Type B pancreatic cell (in vitro differentiated cells): ENCODE measurements around the gene PDCD1. TPM values are rescaled to one million over a fixed set of nuclear protein-coding genes. Genes with fewer than 3 reads are reported as not detected.
A peak's percentile ranks its signal among the peaks of the same experiment; 100 is the strongest.

Experiments
- DNase-seq: peaks from one replicate; pipeline ENCODE4 v3.0.0; 2021; ENCODE audit warnings: mixed read lengths; ENCODE audit not compliant: unreplicated experiment; ENCODE audit errors: extremely low spot score
- H3K27ac Mint-ChIP-seq: 2 replicates; pipeline ENCODE4 v1.8.0; 2021; ENCODE audit warnings: mild to moderate bottlenecking, mixed read lengths
- H3K27me3 Mint-ChIP-seq: 2 replicates; pipeline ENCODE4 v1.8.0; 2021; ENCODE audit warnings: mixed read lengths
- H3K36me3 Mint-ChIP-seq: 2 replicates; pipeline ENCODE4 v1.8.0; 2021; ENCODE audit warnings: mixed read lengths
- H3K4me1 Mint-ChIP-seq: one replicate; pipeline ENCODE4 v1.8.0; 2021; ENCODE audit warnings: mixed read lengths; ENCODE audit not compliant: unreplicated experiment
- H3K4me3 Mint-ChIP-seq: 2 replicates; pipeline ENCODE4 v1.8.0; 2021; ENCODE audit warnings: mild to moderate bottlenecking, mixed read lengths
- H3K9me3 Mint-ChIP-seq: 2 replicates; pipeline ENCODE4 v1.8.0; 2021; ENCODE audit warnings: mixed read lengths
- total RNA-seq: library from RNA; stranded (reverse); gene quantifications from 2 replicates; pipeline ENCODE4 v1.2.1, GENCODE V29; 2021; ENCODE audit warnings: low replicate concordance
- TF ChIP-seq, protein P1 (sequence below): fragments of 200-600 bp; sonication (generic); conservative IDR thresholded peaks from 2 replicates; pipeline ENCODE4 v1.5.0; 2021; ENCODE audit warnings: antibody characterized with exemption, mild to moderate bottlenecking

Gene PDCD1
- total RNA-seq, 1 donor from 2014 or later, result not detected

DNA sequence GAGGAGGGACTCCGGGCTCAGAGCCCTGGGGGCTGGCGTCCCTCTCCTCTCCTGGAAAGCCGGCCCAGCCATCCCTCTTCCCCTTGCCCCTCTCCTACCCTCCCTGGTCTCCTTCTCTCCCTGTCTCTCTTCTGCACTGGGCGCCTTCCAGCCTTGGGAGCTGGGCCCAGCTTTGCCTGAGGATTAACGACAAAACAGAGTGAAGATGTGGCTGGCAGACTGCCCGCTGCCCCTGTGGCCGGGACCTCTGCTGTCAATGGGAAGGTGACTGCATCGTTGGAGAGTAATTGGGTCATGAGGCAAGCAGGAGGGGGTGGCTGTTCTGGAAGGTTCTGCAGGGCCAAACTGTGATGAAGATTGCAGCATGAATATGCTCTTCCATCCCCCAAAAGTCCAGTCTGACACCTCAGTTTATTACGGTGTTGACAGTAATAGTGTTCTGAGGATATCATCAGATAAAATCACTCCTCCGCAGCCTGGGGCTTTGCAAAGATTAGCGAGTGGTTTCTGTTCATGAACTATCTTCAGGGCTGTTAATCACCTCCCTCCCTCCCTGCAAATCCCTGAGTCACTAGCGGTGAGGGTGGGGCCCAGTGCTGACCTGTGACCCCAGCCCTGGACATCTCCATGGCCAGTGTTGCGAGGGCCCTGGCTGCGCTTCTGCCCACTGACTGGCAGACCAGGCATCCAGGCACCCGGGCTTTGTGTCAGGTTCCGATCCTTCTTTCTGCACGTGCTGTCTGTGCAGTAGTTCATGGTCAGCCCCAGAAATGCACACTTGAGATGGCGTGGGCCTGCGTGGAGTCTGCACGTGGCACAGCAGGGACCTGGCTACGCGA, 33.8 kb upstream of the PDCD1 start:
- no peak for DNase-seq
- TF ChIP-seq, protein P1, sequence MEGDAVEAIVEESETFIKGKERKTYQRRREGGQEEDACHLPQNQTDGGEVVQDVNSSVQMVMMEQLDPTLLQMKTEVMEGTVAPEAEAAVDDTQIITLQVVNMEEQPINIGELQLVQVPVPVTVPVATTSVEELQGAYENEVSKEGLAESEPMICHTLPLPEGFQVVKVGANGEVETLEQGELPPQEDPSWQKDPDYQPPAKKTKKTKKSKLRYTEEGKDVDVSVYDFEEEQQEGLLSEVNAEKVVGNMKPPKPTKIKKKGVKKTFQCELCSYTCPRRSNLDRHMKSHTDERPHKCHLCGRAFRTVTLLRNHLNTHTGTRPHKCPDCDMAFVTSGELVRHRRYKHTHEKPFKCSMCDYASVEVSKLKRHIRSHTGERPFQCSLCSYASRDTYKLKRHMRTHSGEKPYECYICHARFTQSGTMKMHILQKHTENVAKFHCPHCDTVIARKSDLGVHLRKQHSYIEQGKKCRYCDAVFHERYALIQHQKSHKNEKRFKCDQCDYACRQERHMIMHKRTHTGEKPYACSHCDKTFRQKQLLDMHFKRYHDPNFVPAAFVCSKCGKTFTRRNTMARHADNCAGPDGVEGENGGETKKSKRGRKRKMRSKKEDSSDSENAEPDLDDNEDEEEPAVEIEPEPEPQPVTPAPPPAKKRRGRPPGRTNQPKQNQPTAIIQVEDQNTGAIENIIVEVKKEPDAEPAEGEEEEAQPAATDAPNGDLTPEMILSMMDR, result no peak
- Mint-ChIP-seq H3K27me3 (no peaks in the 10 kb centered on the region), H3K27ac (peak overlapping the region; percentile 18), H3K4me1 (peaks cover 15% of the 10 kb centered on the region), H3K36me3 (peaks cover 14% of the 10 kb centered on the region), H3K9me3 (peaks cover 5% of the 10 kb centered on the region), H3K4me3 (no peak overlapping the region)

DNA sequence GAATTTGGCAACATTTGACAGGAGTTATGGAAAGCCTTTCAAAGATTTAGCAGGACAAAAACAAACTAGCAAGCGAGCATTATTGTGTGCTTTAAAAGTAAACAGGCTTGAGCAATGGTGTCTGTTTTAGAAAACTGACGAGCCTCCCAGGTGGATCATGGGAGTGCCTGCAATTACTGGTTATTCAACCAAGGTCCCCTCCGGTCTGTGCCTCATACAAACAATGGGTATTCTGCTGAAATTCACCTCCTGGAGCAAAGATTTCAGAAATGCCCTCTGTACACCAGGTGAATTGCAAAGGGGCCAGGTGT, 33.2 kb upstream of the PDCD1 start:
- Mint-ChIP-seq H3K27me3 (no peaks in the 10 kb centered on the region), H3K4me1 (peaks cover 13% of the 10 kb centered on the region), H3K9me3 (peaks cover 5% of the 10 kb centered on the region), H3K27ac (peak overlapping the region; percentile 21), H3K36me3 (peaks cover 15% of the 10 kb centered on the region), H3K4me3 (no peak overlapping the region)
- TF ChIP-seq, protein P1, result no peak
- DNase-seq, result no peak

DNA sequence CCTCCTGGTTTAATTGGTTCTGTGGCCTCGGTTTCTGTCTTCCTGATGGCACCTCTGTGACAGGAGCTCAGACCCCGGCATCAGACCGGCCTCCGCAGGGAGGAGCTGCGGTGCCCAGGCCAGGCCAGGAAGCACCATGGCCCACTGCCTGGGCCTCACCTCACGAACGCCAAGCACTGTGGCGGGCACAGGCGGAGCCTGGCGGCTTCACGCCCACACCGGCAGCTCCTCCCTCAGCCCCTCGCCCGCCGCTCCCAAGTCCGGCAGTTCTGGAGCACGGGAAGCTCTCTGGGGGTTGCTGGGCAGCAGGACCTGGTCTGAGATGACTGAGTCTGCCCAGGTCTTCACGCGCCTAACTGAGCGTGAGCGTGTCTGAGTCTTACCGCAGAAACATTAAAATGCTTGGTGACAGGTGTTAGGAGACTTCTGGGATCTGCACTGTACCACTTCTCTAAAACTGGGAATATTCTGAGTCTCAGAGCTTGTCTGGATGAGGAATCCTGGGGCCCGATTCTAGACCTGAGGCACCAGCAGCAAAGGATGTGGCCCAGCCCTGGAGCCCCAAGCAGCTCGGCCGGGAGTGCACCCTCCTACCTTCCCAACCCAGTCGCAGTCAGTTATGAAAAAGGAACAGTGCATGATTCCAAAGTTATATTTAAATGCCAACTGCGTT, 32.8 kb upstream of the PDCD1 start:
- peaks cover 15% of the 10 kb centered on the region for H3K4me1 Mint-ChIP-seq
- H3K9me3 Mint-ChIP-seq, result peaks cover 5% of the 10 kb centered on the region
- peaks cover 17% of the 10 kb centered on the region for H3K36me3 Mint-ChIP-seq
- no peak overlapping the region for H3K4me3 Mint-ChIP-seq
- DNase-seq, result no peak
- H3K27ac Mint-ChIP-seq, result peak overlapping the region; percentile 62
- H3K27me3 Mint-ChIP-seq, result no peaks in the 10 kb centered on the region
- TF ChIP-seq, protein P1, result no peak

DNA sequence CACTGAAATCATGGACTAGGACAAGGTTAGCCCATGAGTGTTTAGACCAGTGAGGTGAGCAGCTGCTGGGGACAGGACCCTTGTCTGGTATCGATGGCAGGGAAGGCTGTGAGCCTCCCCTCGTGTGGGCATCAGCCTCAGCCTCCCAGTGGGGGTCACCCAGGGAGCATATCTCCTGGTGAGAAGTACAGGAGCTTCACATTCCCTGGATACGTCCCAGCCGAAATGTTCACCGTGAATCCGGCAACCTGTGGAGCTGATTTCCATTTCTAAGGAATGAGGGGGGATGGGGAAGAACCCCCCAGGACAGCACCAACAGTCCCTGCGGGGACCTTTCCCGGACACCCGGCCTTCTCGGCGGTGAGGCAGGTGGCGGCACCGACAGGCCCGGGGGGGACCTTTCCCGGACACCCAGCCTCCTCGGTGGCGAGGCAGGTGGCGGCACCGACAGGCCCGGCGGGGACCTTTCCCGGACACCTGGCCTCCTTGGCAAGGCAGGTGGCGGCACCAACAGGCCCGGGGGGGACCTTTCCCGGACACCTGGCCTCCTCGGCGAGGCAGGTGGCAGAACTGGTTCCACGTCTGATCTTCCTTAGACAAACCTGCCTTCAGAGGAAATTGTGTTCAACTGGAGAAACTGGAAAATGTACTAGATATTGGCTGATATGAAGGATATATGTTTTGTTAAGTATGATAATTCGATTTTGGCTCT, 32.0 kb upstream of the PDCD1 start:
- no peaks in the 10 kb centered on the region for H3K27me3 Mint-ChIP-seq
- peak overlapping the region; percentile 62 for H3K27ac Mint-ChIP-seq
- peaks cover 19% of the 10 kb centered on the region for H3K4me1 Mint-ChIP-seq
- DNase-seq, result no peak
- TF ChIP-seq, protein P1, result no peak
- H3K9me3 Mint-ChIP-seq, result peaks cover 5% of the 10 kb centered on the region
- H3K4me3 Mint-ChIP-seq, result peak overlapping the region; percentile 57
- peaks cover 19% of the 10 kb centered on the region for H3K36me3 Mint-ChIP-seq

DNA sequence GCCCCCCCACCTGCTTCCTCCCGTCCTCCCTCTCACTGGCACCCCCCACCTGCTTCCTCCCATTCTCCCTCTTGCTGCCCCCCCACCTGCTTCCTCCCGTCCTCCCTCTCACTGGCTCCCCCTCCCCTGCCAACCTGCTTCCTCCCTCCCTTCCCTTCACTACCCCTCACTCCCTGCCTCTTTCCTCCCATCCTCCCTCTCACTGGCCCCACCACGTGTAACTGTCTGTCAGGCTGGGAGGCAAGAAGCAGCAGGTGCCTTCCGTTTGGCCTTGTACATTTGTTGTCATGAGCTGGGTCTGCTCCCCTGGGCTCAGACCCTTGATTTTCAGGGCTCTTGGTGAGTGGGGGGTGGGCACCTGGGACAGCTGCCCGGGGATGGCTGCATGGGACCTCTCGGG, 29.9 kb upstream of the PDCD1 start:
- Mint-ChIP-seq H3K9me3 (peaks cover 5% of the 10 kb centered on the region), H3K36me3 (peaks cover 19% of the 10 kb centered on the region), H3K4me3 (no peak overlapping the region), H3K4me1 (peaks cover 22% of the 10 kb centered on the region), H3K27me3 (no peaks in the 10 kb centered on the region), H3K27ac (no peak overlapping the region)
- TF ChIP-seq, protein P1, result no peak
- no peak for DNase-seq
